Activated CD8-positive, alpha-beta memory T cell treated with anti-CD3 and anti-CD28 coated beads, Interleukin-2, amount 50 U/mL, for 1 hour (primary cell): Measurements from ENCODE around the gene TRRAP.
"Not testable (repeated sequence)": the region's sequence is repeated elsewhere in the genome, so short reads cannot be mapped to it uniquely, and the experiment has no call there.

ENCODE experiments used
- DNase-seq: peaks from one replicate; pipeline ENCODE4 v3.0.0-alpha.2; 2020; ENCODE audit errors: extremely low read depth

TRRAP gene

DNA sequence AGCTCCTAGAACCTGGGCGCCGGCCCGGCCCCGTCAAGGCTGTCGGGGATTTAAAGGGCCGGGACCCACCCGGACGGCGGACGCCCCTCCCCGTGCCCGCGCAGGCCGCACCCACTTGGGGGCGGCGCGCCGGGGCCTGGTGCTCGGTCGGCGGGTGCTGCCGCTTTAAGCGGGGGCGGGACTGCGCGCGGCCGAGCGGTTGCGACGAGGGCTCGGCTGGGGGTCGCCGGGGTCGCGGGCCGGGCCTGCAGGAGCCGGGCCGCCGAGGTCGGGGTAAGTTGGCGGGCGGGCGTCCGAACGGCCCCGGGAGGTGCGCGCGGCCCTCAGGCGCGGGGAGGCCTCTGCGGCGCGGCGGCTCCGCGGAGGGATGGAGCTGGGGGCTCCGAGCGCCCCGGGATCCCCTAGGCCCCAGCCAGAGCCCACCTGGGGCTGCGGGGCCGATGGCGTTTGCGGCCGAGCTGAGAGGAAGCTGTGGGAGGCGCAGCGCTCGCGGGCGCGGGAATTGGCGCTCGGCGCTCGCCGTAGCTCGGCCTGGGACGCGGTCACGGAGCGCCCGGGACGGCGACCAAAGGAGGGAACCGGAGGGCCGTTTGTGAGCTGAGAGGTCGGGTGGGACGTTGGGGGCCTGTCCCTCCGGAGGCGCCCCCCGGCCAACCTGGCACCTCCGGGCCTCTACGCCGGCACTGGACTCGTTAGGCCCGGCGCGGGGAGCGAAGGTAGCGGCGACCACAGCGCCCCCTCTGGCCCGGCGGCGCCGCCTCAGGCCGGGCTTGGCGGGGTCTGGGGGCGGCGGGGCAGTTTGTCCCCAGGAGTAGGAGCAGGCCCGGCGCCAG is at the start of gene TRRAP:
TSS of gene TRRAP (plus strand) at position 168 of the 833 bp plus-strand sequence. CDS start 2,619 bp downstream, outside the sequence.
- DNase-seq, result no peak

DNA sequence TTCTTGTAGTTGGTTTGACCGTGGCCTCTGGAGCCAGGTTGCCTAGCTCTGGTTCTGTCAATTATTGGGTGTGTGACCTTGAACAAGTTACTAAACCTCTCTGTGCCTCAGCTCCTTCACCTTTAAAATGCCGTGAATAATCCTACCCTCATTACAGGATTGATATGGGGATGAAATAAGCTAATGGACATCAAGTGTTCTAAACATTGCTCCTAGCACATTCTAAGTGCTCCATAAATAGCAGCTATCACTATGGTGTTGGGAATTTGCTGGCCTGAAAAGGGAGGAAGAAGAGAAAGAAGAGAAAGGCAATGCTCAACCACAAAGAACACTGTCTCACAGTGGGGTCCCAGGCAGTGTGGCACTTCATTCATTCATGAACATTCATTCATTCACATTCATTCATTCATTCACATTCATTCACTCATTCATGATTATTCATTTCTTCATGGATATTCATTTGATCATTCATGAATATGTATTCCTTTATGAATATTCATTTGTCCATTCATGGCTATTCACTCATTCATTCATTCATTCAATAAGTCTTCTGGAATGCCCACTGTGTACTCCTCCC is 47.3 kb upstream of the TRRAP start:
- DNase-seq, result no peak

DNA sequence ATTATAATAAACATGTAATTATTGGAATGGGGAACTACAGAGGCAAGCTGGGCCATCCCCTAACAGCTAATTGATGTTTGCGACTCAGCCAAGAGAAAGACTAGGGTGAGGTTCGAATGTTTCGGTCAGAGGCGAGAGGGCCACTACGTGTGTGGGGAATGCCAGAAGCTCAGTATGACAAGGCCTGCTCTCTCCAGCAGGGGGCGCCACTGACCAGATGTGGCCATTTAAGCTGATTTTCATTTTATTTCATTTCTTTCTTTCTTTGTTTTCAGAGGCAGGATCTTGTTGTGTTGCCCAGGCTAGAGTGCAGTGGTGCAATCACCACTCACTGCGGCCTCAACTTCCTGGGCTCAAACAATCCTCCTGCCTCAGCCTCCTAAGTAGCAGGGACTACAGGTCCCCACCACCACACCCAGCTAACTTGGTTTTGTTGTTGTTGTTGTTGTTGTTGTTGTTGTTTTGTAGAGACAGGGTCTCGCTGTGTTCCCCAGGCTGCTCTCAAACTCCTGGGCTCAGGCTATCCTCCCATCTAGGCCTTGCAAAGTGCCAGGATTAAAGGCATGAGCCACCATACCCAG is 46.6 kb upstream of the TRRAP start:
- DNase-seq, result no peak

DNA sequence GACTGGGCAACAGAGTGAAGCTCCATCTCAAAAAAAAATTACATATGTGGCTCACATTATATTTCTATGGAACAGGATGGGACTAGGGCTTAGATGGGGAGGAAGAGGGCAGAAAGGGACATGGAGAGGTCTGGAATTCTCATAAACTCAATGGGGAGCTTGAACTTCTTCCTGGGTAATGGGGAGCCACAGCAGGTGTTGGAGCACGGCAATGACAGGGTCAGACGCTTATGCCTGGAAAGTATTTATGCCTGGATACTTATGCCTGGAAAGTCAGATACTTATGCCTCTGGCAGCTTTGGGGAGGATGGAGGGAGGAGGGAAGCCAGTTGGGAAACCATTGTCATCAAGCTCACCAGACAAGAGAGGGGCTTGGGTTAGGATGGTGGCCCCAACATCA is 45.3 kb upstream of the TRRAP start:
- no peak for DNase-seq

- no peak for DNase-seq
These were observed 43.4 kb upstream of the TRRAP start for GRCh38 chr7:98834949-98835348.

DNA sequence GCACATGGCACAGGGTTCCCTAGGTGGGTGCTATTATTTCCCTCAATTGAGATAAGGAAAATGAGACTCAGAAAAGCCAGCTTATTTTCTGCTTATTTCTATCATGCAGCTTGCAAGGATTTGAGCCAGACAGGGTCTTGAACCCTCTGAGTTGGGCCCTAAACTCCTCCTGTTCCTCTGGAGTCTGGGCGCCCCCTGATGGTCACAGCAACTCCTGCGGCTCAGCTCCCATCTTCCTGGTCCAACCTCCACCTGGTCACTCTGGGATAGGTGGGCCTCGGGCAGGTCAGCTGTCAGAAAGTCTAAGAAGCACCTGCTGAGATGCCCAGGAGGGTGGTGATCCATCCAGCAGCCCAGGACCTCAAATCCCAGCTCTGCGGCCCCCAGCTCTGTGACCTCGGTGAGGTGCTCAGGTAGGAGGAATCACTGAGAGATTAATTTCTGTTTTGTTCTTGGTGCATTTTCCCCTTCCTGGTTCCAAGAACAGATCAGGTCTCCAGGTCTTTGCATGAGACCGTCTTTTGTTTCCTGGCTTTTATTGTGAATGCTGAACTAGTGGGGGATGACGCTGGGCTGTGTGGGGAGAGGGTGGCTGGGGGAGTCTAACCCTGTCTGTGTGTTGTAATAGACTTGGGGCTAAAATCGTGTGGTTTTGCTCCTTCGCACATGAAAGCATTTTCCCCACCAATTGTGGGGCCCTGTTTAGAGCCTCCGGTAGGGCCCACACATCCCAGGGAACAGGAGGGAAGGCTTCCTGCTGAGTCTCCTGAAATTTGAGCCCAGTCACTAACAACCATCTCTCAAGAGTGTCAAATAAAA is 41.3 kb upstream of the TRRAP start:
- DNase-seq, result no peak

DNA sequence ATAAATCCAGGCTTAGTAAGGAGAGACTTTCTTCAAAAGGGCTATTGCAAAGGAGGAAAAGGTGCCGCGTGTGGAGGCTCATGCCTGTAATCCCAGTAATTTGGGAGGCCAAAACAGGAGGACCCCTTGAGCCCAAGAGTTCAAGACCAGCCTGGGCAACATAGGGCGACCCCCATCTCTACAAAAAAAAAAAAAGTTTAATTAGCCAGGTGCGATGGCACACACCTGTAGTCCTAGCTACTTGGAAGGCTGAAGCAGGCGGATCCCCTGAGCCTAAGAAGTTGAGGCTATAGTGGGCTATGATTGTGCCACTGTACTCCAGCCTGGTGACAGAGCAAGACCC is 40.7 kb upstream of the TRRAP start:
- no peak for DNase-seq

GRCh38 chr7:98840096-98840495 is 38.2 kb upstream of the TRRAP start:
- DNase-seq, result no peak

GRCh38 chr7:98840722-98841121 is 37.6 kb upstream of the TRRAP start:
- DNase-seq, result no peak

DNA sequence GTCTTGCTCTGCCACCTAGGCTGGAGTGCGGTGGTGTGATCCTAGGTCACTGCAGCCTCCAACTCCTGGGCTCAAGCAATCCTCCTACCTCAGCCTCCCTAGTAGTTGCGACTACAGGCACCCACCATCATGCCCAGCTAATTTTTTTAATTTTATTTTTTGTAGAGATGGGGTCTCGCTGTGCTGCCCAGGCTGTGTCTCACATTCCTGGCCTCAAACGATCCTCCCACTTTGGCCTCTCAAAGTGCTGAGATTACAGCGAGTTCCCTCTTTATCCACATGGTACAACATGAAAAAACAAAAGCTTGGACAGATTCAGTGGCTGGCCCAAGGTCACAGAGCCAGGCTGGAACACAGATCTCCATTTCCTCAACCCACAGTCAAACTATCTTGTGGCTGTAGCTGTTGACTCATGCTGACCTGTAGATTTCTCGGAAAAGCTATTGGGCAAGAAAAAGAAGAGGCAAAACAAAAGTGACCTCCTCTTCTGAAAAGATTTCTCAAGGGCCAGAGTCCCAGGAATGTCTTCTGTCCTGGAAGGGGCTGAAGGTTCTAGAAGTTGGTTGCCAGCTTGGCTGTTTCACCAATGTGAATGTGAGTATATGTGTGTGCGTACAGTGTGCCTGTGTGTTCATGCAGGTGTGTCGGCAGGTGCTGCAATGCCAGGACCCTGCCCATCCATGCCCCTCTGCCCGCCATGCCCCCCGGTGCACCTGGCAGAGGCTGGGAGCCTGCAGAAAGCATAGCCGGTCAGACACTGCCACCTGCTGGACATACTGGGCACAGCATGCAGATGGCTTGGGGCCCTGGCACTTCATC is 36.9 kb upstream of the TRRAP start:
- peak; percentile 24 for DNase-seq

DNA sequence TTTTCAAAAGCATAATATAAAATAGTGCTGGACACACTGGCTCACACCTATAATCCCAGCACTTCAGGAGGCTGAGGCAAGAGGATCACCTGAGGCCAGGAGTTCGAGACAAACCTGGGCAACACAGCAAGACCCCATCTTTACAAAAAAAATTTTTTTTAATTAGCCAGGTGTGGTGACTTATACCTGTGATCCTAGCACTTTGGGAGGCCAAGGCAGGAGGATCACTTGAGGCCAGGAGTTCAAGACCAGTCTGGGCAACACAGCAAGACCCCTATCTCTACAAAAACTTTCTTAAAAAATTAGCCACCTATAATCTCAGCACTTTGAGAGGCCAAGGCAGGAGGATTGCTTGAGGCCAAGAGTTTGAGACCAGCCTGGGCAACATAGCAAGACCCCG is 35.8 kb upstream of the TRRAP start:
- DNase-seq, result not testable (repeated sequence)

GRCh38 chr7:98848918-98849317 is 29.4 kb upstream of the TRRAP start:
- no peak for DNase-seq

DNA sequence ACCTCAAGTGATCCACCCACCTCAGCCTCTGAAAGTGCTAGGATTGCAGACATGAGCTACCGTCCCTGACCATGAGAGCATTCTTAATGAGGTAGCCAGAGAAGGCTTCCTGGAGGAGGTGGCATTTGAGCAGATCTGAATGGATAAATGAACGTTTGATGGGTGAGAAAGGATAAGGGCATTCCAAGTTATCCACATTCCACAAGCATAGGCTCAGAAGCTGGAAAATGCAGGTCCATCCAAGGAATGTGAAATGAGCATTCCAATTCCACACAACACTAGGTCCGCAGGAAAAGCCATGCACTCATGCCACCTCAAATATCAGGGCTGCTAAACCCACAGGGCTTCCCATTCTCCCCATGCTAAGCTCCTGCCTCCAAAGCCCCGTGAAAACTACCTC is 25.5 kb upstream of the TRRAP start:
- DNase-seq, result no peak

DNA sequence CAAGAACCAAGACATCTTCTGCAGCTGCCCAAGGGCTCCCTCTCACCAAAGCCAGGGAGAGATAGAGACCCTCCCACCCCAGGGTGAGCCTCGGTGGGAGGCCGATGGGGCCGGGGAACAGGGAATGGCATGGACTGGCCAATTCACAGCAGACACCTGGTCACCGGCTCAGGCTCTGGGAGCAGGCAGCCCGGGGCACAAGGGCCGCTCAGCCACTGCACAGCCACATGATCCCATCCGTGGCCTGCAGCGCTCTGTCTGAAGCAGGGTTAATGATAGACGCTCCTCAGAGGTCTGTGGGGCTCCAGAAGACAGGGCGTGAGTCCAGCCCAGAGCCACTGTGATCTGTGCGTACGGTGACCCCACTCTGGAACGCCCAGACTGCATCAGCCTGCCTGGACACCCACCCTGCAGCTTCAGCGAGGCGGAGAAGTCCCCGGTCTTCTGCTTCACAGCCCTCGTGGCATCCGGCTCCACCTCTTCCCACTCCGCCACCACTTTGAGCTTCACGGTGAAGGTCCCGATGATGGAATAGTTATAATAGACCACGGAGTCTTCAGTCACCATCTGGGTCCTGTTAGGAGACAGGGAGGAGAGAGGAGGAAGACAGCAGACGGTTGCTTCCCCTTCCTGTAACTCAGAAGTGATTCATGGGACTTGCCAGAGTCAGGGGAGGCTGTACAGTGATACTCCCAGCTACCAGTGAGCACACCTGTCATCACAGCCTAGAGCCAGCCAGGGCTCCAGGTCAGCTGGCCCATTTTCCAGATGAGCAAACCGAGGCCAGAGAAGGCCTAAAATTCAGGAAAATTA is 22.5 kb upstream of the TRRAP start:
- no peak for DNase-seq

DNA sequence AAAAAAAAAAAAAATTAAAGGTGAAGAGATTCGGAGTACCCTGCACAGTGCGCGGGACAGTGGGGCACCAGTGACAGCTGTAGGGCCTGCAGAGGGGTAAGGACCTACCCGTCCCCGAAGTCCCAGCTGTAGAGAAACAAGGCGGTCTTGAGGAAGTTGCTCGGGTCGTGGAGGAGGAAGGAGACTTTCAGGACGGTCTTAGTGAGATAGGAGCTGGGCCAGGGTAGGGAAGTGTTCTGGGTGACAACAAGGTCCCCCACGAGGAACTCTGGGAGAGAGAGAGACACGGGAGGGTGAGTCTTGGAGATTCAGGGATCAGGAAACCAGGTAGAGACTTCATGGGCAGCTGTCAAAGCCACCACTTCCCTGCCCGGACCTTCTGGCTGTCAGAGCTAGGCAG is 18.3 kb upstream of the TRRAP start:
- no peak for DNase-seq

DNA sequence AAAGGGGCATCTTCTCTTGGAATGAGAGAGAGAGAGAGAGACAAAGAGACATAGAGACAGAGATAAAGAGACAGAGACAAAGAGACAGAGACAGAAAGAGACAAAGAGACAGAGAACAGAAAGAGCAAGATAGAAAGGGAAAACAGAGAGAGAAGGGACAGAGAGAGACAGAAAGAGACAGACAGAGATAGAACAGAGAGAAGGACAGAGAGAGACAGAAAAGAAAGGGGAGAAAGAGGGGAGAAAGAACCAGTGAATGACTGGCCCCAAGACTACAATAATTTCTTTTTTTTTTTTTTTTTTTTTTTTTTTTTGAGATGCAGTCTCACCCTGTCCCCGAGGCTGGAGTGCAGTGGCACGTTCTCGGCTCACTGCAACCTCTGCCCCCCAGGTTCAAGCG is 16.1 kb upstream of the TRRAP start:
- no peak for DNase-seq

DNA sequence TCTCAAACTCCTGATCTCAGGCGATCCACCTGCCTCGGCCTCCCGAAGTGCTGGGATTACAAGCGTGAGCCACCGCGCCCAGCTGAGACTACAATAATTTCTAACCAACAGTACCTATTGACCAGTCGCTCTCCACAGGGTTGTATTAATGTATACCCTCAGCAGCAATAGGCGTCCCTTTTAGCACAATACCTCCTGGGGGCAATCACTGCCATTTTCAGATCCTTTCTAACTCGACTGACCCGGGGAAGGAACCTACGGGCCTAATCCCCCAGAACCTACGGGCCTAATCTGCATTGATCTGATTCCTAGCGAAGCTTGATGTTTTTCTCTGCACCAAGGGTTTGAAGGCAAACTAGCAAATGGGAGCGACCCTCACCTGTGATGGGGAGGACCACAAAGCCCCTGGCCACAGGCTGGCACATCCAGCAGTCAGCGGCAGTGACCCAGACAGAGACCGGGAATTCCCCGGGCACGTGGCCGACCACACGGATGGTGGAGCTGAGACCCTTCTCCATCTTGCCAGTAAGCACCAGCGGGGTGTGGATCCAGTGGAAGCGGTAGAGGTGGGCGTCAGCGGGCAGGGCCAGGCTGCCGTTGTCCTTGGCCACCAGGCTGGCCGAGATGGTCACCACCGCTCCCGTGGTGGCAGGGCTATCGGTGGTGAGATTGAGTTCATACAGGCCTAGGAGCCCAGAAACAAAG is 15.5 kb upstream of the TRRAP start:
- no peak for DNase-seq

DNA sequence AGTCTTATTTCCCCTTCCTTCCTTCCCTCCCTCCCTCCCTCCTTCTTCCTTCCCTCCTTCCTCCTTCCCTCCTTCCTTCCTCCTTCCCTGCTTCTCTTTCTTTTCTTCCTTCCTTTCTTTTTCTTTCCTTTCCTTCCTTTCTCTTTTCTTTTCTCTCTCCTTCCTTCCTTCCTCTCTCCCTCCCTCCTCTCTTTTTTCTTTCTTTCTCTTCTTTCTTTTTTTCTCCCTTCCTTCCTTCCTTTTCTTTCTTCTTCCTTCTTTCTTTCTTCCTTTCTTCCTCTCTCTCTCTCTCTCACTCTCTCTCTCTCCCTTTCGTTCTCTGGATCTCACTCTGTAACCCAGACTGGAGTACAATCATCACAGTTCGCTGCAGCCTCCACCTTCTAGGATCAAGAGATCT is 14.7 kb upstream of the TRRAP start:
- DNase-seq, result no peak

DNA sequence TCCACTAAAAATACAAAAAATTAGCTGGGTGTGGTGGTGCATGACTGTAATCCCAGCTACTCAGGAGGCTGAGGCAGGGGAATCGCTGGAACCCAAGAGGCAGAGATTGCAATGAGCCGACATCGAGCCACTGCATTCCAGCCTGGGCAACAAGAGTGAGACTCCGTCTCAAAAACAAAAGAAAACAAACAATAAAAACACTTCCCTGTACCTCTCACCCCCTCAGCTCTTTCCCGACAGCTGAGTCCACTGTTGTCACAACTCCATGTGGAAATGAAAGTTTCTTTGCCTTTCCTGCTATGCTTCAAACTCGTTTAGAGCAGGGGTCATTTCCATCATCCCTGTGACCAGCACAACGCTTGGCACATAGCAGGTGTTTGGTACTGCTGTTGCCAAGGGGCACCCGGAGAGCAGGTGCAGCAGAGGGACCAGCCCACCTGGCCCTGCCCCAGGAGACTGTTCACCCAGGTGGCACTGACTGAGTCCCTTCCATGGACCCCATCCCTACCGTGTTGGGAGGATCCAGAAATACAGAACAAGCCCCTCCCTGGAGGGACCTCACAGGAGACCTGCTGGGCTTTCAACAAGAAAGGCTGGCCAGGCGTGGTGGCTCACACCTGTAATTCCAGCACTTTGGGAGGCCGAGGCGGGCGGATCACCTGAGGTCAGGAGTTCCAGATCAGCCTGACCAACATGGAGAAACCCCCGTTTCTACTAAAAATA is 13.4 kb upstream of the TRRAP start:
- DNase-seq, result no peak
